OCI-LY3 (cell line): ENCODE results near the gene CHRD.

Experiments
- H2AFZ ChIP-seq: fragments of 200-600, 300-600 bp; shearing (Covaris generic); 2 replicates; pipeline ENCODE4 v1.6.0; 2014; ENCODE audit warnings: antibody characterized with exemption, low read depth, low read length
- H3K27ac ChIP-seq: fragments of 200-600, 300-600 bp; sonication (generic); 2 replicates; pipeline ENCODE4 v1.5.1; 2014; ENCODE audit warnings: mild to moderate bottlenecking, low read length, moderate library complexity, mixed read lengths
- H3K27me3 ChIP-seq: fragments of 200-600, 300-600 bp; sonication (generic); 2 replicates; pipeline ENCODE4 v1.6.1; 2014; ENCODE audit warnings: low read depth, low read length, mixed read lengths
- H3K36me3 ChIP-seq: fragments of 200-600, 300-600 bp; sonication (generic); replicated peaks from 2 replicates; pipeline ENCODE3; 2014; ENCODE audit warnings: low read depth, low read length, mixed read lengths
- H3K4me1 ChIP-seq: fragments of 300-600, 200-600 bp; sonication (generic); 2 replicates; pipeline ENCODE4 v1.6.1; 2014; ENCODE audit warnings: low read length, mixed read lengths
- H3K4me2 ChIP-seq: fragments of 200-600, 300-600 bp; sonication (generic); 2 replicates; pipeline ENCODE4 v1.6.1; 2014; ENCODE audit warnings: low read length, mixed read lengths
- H3K4me3 ChIP-seq: fragments of 300-600, 200-600 bp; sonication (generic); 2 replicates; pipeline ENCODE4 v1.5.1; 2014; ENCODE audit warnings: antibody characterized with exemption, mild to moderate bottlenecking, low read length, moderate library complexity
- H3K79me2 ChIP-seq: fragments of 300-600, 200-600 bp; shearing (Covaris generic); 2 replicates; pipeline ENCODE4 v1.6.1; 2014; ENCODE audit warnings: mild to moderate bottlenecking, low read length, mixed read lengths
- H3K9ac ChIP-seq: fragments of 300-600, 200-600 bp; shearing (Covaris generic); 2 replicates; pipeline ENCODE4 v1.6.0; 2014; ENCODE audit warnings: mild to moderate bottlenecking, low read length, moderate library complexity
- H3K9me3 ChIP-seq: fragments of 200-600, 300-600 bp; shearing (Covaris generic); 2 replicates; pipeline ENCODE4 v1.6.1; 2014; ENCODE audit warnings: low read length, mixed read lengths; ENCODE audit not compliant: insufficient read depth
- H4K20me1 ChIP-seq: fragments of 200-600, 300-600 bp; sonication (generic); 2 replicates; pipeline ENCODE4 v1.6.1; 2016; ENCODE audit warnings: low read length, mixed read lengths; ENCODE audit not compliant: insufficient read depth
- EZH2phosphoT487 ChIP-seq: fragments of 200-600 bp; shearing (Covaris generic); IDR thresholded peaks from 2 replicates; pipeline ENCODE4 v1.6.1; 2018; ENCODE audit warnings: antibody characterized with exemption, mixed run types, low read depth
- TF ChIP-seq, protein P1 (sequence below): fragments of 200-600, 300-600 bp; sonication (generic); IDR thresholded peaks from 2 replicates; pipeline ENCODE4 v1.5.1; 2014; ENCODE audit warnings: antibody characterized with exemption, low read length, low read depth

CHRD gene

DNA sequence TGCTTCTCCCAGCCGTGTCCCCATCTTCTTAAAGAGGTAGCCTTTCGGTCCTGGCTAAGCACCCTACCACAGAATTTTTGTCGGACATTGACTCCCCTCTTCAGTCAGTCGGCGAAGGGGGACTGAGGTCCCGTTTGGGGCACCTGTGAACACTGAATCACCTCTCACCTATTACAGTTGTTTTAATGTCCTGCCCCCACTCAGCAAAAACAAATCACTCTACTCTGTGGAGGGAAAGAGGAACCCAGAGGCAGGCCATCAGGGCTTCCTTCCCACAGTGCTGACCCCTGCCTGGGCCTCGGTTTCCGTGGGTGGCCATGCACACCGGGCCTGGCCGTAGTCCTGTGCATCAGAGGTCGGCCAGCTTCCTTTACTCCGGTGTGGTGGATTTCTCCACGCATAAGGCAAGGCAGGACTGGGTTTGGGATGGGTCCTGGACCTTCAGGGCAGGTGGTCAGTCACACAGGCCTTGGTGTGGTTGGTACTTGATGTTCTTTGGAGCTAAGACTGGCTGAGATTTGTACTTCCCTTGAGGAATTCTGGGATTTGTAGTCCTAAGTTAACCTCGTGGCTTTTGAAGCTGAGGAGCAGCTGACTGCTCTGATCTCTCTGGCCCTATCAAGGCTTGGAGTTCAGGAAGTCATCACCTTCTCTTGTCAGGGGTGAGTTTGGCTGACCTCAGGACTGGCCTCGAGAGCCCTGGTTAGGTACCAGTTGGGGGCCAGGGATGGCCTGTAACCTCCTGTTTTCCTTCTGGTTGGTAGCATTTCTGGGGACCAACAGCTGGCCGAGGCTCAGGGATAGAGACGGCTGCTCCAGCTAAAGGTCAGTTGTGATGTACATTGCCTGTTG lies 43.1 kb upstream of the CHRD start:
- H3K79me2 ChIP-seq = no peaks in the 10 kb centered on the region
- H3K4me1 ChIP-seq = peaks cover 4% of the 10 kb centered on the region; the same call in 1 of the 2 replicates
- H3K27ac ChIP-seq = no peak overlapping the region
- H3K4me3 ChIP-seq = peak overlapping the region; percentile 80
- no peaks in the 10 kb centered on the region for H3K27me3 ChIP-seq
- no peak overlapping the region for H2AFZ ChIP-seq
- peak overlapping the region; percentile 55 for H3K4me2 ChIP-seq
- peaks cover 45% of the 10 kb centered on the region for H3K36me3 ChIP-seq
- peaks cover 36% of the 10 kb centered on the region for H4K20me1 ChIP-seq
- H3K9ac ChIP-seq = 0 out of 2 replicates have a peak overlapping the region, but pooled peaks have one; percentile 47
- no peak for TF ChIP-seq EZH2phosphoT487
- TF ChIP-seq, protein P1, sequence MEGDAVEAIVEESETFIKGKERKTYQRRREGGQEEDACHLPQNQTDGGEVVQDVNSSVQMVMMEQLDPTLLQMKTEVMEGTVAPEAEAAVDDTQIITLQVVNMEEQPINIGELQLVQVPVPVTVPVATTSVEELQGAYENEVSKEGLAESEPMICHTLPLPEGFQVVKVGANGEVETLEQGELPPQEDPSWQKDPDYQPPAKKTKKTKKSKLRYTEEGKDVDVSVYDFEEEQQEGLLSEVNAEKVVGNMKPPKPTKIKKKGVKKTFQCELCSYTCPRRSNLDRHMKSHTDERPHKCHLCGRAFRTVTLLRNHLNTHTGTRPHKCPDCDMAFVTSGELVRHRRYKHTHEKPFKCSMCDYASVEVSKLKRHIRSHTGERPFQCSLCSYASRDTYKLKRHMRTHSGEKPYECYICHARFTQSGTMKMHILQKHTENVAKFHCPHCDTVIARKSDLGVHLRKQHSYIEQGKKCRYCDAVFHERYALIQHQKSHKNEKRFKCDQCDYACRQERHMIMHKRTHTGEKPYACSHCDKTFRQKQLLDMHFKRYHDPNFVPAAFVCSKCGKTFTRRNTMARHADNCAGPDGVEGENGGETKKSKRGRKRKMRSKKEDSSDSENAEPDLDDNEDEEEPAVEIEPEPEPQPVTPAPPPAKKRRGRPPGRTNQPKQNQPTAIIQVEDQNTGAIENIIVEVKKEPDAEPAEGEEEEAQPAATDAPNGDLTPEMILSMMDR = no peak
- no peaks in the 10 kb centered on the region for H3K9me3 ChIP-seq

DNA sequence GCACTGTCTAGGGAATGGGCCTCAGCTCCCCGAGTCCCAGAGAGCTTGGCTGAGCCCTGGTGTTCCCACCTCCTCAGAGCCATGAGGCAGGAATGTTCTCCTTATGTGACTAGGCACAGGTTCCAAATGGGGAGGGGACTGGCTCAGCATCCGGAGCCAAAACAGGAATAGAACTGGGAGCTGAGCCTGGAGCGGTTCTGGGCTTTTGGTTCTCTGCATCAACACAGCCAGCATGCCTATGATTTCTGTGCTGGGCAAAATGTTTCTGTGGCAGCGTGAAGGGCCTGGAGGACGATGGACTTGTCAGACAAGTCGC lies 42.5 kb upstream of the CHRD start, which contains the start of gene FAM131A:
TSS of gene FAM131A (plus strand) at position 202 of the 316 bp plus-strand sequence. CDS start at position 233, 31 bp downstream.
- peaks cover 39% of the 10 kb centered on the region for H3K36me3 ChIP-seq
- peaks cover 4% of the 10 kb centered on the region; the same call in 1 of the 2 replicates for H3K4me1 ChIP-seq
- TF ChIP-seq EZH2phosphoT487 = no peak
- TF ChIP-seq, protein P1 = no peak
- no peaks in the 10 kb centered on the region for H3K27me3 ChIP-seq
- peaks cover 32% of the 10 kb centered on the region for H4K20me1 ChIP-seq
- H2AFZ ChIP-seq = no peak within 1 kb of the TSS
- 0 out of 2 replicates have a peak within 1 kb of the TSS, but pooled peaks have one; percentile 47 for H3K9ac ChIP-seq
- no peaks in the 10 kb centered on the region for H3K9me3 ChIP-seq
- H3K4me3 ChIP-seq = peak within 1 kb of the TSS; percentile 80
- H3K79me2 ChIP-seq = no peaks in the 10 kb centered on the region
- H3K27ac ChIP-seq = no peak within 1 kb of the TSS
- H3K4me2 ChIP-seq = peak within 1 kb of the TSS; percentile 55

DNA sequence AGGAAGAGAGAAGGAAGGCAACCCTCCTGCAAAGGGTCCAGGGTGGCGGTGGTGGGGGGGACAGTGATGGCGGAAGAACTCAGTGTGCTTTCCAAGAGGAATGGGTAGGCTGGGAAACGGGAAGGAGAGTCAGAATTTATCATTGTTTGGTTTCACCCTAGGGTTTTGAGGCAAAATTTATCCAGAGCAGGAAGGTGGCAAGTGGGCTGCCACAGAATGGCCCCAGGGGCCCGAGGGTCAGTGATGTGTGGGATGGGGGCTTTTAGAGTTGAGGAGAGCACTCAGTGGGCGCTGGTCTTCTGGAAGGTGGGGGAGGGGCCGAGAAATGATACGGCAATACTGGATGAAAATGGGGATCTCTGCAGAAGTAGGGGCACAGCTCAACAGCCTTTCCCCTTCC lies 41.9 kb upstream of the CHRD start:
- Histone ChIP-seq H3K4me2 (no peak overlapping the region), H4K20me1 (peaks cover 26% of the 10 kb centered on the region), H3K4me3 (no peak overlapping the region), H3K4me1 (peaks cover 4% of the 10 kb centered on the region; the same call in 1 of the 2 replicates), H3K27ac (no peak overlapping the region), H3K79me2 (no peaks in the 10 kb centered on the region), H3K9ac (no peak overlapping the region), H3K27me3 (no peaks in the 10 kb centered on the region), H3K36me3 (peaks cover 33% of the 10 kb centered on the region), H2AFZ (no peak overlapping the region), H3K9me3 (no peaks in the 10 kb centered on the region)
- no peak for TF ChIP-seq EZH2phosphoT487
- TF ChIP-seq, protein P1 = no peak

DNA sequence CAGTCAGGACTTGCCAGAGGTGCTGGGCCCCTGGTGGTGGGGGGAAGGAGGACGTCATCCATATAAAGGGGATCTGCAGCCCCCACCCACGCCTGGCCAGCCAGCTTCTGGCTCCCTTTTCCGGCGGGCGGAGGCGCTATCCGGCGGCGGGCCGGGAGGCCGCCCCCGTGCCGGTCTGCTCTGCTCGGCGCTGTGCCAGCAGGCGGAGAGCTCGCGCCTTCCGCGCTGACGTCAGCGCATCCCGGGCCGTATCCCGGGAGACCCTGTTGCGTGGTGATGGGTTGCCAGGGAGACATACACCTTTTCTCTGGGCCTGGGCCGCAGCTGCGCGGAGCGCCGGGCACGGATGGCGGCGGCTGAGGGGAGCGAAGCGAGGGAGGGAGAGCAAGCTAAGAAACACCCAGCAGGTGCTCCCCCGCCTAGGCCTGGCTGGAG lies 41.3 kb upstream of the CHRD start:
- TF ChIP-seq, protein P1 = no peak
- no peak for TF ChIP-seq EZH2phosphoT487
- no peak overlapping the region for H3K9ac ChIP-seq
- no peak overlapping the region for H3K4me2 ChIP-seq
- no peaks in the 10 kb centered on the region for H3K27me3 ChIP-seq
- H3K36me3 ChIP-seq = peaks cover 29% of the 10 kb centered on the region
- H3K4me1 ChIP-seq = peaks cover 4% of the 10 kb centered on the region; the same call in 1 of the 2 replicates
- H3K27ac ChIP-seq = no peak overlapping the region
- no peaks in the 10 kb centered on the region for H3K79me2 ChIP-seq
- peaks cover 21% of the 10 kb centered on the region for H4K20me1 ChIP-seq
- no peak overlapping the region for H2AFZ ChIP-seq
- no peak overlapping the region for H3K4me3 ChIP-seq
- no peaks in the 10 kb centered on the region for H3K9me3 ChIP-seq
